ENCODE results near the gene NSG1. TPM values are rescaled to one million over a fixed set of nuclear protein-coding genes. Genes with fewer than 3 reads are reported as not detected.
A peak's percentile ranks its signal among the peaks of the same experiment; 100 is the strongest.

NSG1 gene
- total RNA-seq, 1 experiment from 2014 or later: not detected

- H3K27me3 ChIP-seq (ENCODE audit: control insufficient read depth, insufficient read depth, low read length): peaks cover 2% of the 10 kb centered on the region; the same call in 1 of the 2 replicates
- intact Hi-C loops (cut with micrococcal nuclease; ENCODE audit: unreplicated experiment): no loop called here
- no TSS peak for BruUV-seq (replicated peaks)
- no peaks in the 10 kb centered on the region for H3K36me3 ChIP-seq (ENCODE audit: control insufficient read depth, insufficient read depth, low read length)
- in situ Hi-C loops (cut with HindIII; ENCODE audit: low pct_unique_long_range_greater_than_20kb, low sequenced_read_pairs): no loop called here
- CTCF ChIA-PET: no interaction called here
- ATAC-seq: peak; percentile 10; the same call in 1 of the 2 replicates
- no peaks in the 10 kb centered on the region; the same call in 1 of the 2 replicates for H3K4me1 ChIP-seq (ENCODE audit: control insufficient read depth, insufficient read depth, low read length)
- DNase-seq (ENCODE audit: low read depth, low spot score): no peak
- TF ChIP-seq SIN3A (IDR thresholded peaks at IDR 0.05; ENCODE audit: borderline replicate concordance, insufficient read depth, low read depth, low read length): no peak
- no peak for TF ChIP-seq POLR2AphosphoS5 (IDR thresholded peaks at IDR 0.05; ENCODE audit: low read depth, low read length)
- TF ChIP-seq CTCF (IDR thresholded peaks at IDR 0.05): no peak
- TF ChIP-seq TCF7L2 (IDR thresholded peaks at IDR 0.05; ENCODE audit: low read depth, low read length): no peak
- no peak for TF ChIP-seq REST (IDR thresholded peaks at IDR 0.05; ENCODE audit: insufficient read depth in 1 of 2, low read depth in 2 of 2, low read length in 1 of 2)
- POLR2A ChIA-PET: no interaction called here
- H3K9me3 ChIP-seq (ENCODE audit: control insufficient read depth, insufficient read depth, low read depth, low read length): no peaks in the 10 kb centered on the region
- peak overlapping the region; percentile 29 to 36; a peak in 3 of 4 replicates for H3K4me3 ChIP-seq (ENCODE audit: low read depth in 2 of 2, low read length in 2 of 2)
- H3K27ac ChIP-seq (ENCODE audit: low read length): no peak overlapping the region
Observed at GRCh38 chr4:4385729-4386295, 1.1 kb upstream of the NSG1 start.

GRCh38 chr4:4386296-4386735 lies 586 bp upstream of the NSG1 start:
- no peaks in the 10 kb centered on the region for H3K9me3 ChIP-seq (ENCODE audit: control insufficient read depth, insufficient read depth, low read depth, low read length)
- CTCF ChIA-PET: no interaction called here
- H3K27ac ChIP-seq (ENCODE audit: low read length): no peak overlapping the region
- DNase-seq (ENCODE audit: low read depth, low spot score) (no peak), ATAC-seq (peak; percentile 65)
- H3K36me3 ChIP-seq (ENCODE audit: control insufficient read depth, insufficient read depth, low read length): no peaks in the 10 kb centered on the region
- peaks cover 2% of the 10 kb centered on the region; the same call in 1 of the 2 replicates for H3K27me3 ChIP-seq (ENCODE audit: control insufficient read depth, insufficient read depth, low read length)
- peak overlapping the region; percentile 29 to 36; a peak in 3 of 4 replicates for H3K4me3 ChIP-seq (ENCODE audit: low read depth in 2 of 2, low read length in 2 of 2)
- TF ChIP-seq REST (IDR thresholded peaks at IDR 0.05; ENCODE audit: insufficient read depth in 1 of 2, low read depth in 2 of 2, low read length in 1 of 2) (no peak), CTCF (IDR thresholded peaks at IDR 0.05) (no peak), POLR2AphosphoS5 (IDR thresholded peaks at IDR 0.05; ENCODE audit: low read depth, low read length) (no peak), SIN3A (IDR thresholded peaks at IDR 0.05; ENCODE audit: borderline replicate concordance, insufficient read depth, low read depth, low read length) (no peak), TCF7L2 (IDR thresholded peaks at IDR 0.05; ENCODE audit: low read depth, low read length) (no peak)
- intact Hi-C loops (cut with micrococcal nuclease; ENCODE audit: unreplicated experiment): no loop called here
- BruUV-seq (replicated peaks): no TSS peak
- H3K4me1 ChIP-seq (ENCODE audit: control insufficient read depth, insufficient read depth, low read length): no peaks in the 10 kb centered on the region; the same call in 1 of the 2 replicates
- POLR2A ChIA-PET: no interaction called here
- in situ Hi-C loops (cut with HindIII; ENCODE audit: low pct_unique_long_range_greater_than_20kb, low sequenced_read_pairs): no loop called here
